Kidney (tissue), 14 donors: ENCODE results near the gene SLC1A7. TPM values are rescaled to one million over a fixed set of nuclear protein-coding genes. Genes with fewer than 3 reads are reported as not detected.

Experiments
- DNase-seq, 5 donors: peaks; one replicate each; pipeline ENCODE4 v3.0.0-alpha.2; 2013 to 2020
- FAIRE-seq: peaks from 2 replicates; lab custom pipeline; 2012; peaks lifted over from hg19 to GRCh38; lab: Jason Lieb, UNC
- H3K27ac ChIP-seq, 2 donors: one replicate each; pipeline ENCODE4 v1.7.0; 2013; ENCODE audit warnings: low read depth in 2 of 2, low read length in 2 of 2, inconsistent platforms in 1 of 2
- H3K27me3 ChIP-seq: one replicate; pipeline ENCODE4 v1.7.1; 2013; ENCODE audit warnings: low read length, inconsistent platforms; ENCODE audit not compliant: control insufficient read depth, insufficient read depth
- H3K36me3 ChIP-seq, 3 donors: one replicate each; pipeline versions ENCODE4 v1.7.0 to v1.7.1; 2013; ENCODE audit warnings: low read length in 3 of 3, control low read depth in 1 of 3, inconsistent platforms in 1 of 3; ENCODE audit not compliant: insufficient read depth in 3 of 3, control insufficient read depth in 2 of 3
- H3K4me1 ChIP-seq, 3 donors: one replicate each; pipeline versions ENCODE4 v1.7.0 to v1.7.1; 2013; ENCODE audit warnings: low read length in 3 of 3, inconsistent platforms in 1 of 3, low read depth in 1 of 3; ENCODE audit not compliant: control insufficient read depth in 2 of 3, insufficient read depth in 2 of 3
- H3K4me3 ChIP-seq, 3 donors: one replicate each; pipeline versions ENCODE4 v1.7.0 to v1.8.1; 2013; ENCODE audit warnings: low read length in 3 of 3, control low read depth in 1 of 3, inconsistent platforms in 1 of 3
- H3K9ac ChIP-seq, 3 donors: one replicate each; pipeline versions ENCODE4 v1.7.0 to v1.7.1; 2013; ENCODE audit warnings: low read length in 3 of 3, control low read depth in 1 of 3, inconsistent platforms in 1 of 3
- H3K9me3 ChIP-seq, 3 donors: one replicate each; pipeline versions ENCODE4 v1.7.0 to v1.7.1; 2013; ENCODE audit warnings: low read length in 3 of 3, control low read depth in 1 of 3, inconsistent platforms in 1 of 3; ENCODE audit not compliant: control insufficient read depth in 2 of 3, insufficient read depth in 1 of 3
- intact Hi-C: fragments of 100-400 bp; cut with DNase I; formaldehyde crosslinking; loops from one replicate; pipeline ENCODE4 v1.11.1; 2022
- polyA plus RNA-seq: library from polyadenylated mRNA; stranded (reverse); fragments of 350-450 nt; fragmentation: Illumina TruSeq; extraction: RNeasy Lipid Tissue Mini Kit (QIAGEN cat#74804); gene quantifications from one replicate; pipeline ENCODE4 v1.2.3, GENCODE V29; 2014; ENCODE audit warnings: low read depth, low replicate concordance; ENCODE audit not compliant: insufficient read depth
- total RNA-seq: library from RNA; stranded (reverse); fragmentation: NEBNext Ultra II Directional; extraction: Animal tissue kit (Norgen Biotek cat#: 25700); gene quantifications from one replicate; pipeline ENCODE4 v1.2.1, GENCODE V29; 2021
- TF ChIP-seq, protein P1 (sequence below): IDR thresholded peaks from 3 replicates; pipeline ENCODE4 v1.5.1; 2012; ENCODE audit warnings: mild to moderate bottlenecking, moderate library complexity, borderline replicate concordance; ENCODE audit not compliant: insufficient read depth; ENCODE audit errors: extremely low read depth
- donor health status: control.
- donor health status: control.
- donor health status: control.
- donor health status: control.
- donor health status: control.
- donor health status: DM: yes; HTN: yes; CAD: no.
- donor health status: Normal renal cell carcinoma (clear cell type).

SLC1A7 gene
- total and polyA plus RNA-seq, 2 donors from 2014 or later: 1.0 TPM; not detected in 1

DNA sequence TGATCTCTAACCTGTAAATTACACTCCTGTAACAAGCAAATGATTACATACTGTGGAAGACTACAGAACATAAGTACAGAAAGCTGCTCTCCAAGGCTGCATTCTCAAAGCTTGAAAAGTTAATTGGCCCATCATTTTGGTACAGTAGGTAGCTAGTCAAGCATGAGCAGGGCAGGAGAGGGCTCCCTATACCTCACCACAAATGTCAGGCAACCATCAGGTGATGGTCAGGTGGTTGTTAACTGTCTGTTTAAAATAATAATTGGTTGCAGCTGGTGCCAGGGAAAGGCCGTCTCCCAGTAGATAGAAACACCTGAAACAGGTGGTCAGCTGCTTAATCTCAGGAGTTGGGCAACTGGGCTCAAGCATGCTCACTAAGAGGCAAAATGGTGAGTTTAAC, 13.1 kb upstream of the SLC1A7 start:
- FAIRE-seq: no peak
- intact Hi-C loops: no loop called here
- H3K9ac ChIP-seq: no peak overlapping the region

DNA sequence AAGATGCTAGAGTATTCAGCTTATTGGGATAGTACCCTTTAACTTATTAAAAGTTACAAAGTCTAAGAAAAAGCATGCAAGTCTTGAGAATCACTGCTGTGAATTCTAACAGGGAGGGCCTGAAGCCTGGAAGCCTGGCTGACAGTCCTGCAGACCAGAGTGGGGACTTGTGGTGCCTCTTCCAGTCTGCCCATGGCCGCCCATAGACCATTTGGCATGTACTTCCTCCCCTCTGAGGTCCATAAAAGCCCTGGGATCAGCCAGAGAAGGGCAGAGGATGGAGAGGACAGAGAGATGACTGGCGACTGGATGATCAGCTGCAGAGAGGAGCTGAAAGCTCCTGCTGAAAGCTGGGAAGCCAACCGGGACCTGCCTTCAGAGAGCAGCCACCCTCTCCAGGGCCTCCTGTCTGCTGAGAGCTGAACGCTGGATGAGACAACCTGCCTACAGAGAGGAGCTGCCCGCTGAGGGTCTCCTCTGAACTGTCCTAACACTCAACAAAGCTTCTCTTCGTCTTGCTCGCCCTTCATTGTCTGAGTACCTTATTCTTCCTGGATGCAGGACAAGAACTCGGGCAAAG, 12.5 kb upstream of the SLC1A7 start:
- intact Hi-C loops: no loop called here
- H3K4me3 ChIP-seq: no peak overlapping the region
- H3K4me1 ChIP-seq: peaks cover 0 to 2% (median 0%) of the 10 kb centered on the region in 3 donors
- FAIRE-seq (no peak), DNase-seq (no peak)
- no peaks in the 10 kb centered on the region for H3K36me3 ChIP-seq
- H3K9ac ChIP-seq: no peak overlapping the region
- TF ChIP-seq, protein P1, sequence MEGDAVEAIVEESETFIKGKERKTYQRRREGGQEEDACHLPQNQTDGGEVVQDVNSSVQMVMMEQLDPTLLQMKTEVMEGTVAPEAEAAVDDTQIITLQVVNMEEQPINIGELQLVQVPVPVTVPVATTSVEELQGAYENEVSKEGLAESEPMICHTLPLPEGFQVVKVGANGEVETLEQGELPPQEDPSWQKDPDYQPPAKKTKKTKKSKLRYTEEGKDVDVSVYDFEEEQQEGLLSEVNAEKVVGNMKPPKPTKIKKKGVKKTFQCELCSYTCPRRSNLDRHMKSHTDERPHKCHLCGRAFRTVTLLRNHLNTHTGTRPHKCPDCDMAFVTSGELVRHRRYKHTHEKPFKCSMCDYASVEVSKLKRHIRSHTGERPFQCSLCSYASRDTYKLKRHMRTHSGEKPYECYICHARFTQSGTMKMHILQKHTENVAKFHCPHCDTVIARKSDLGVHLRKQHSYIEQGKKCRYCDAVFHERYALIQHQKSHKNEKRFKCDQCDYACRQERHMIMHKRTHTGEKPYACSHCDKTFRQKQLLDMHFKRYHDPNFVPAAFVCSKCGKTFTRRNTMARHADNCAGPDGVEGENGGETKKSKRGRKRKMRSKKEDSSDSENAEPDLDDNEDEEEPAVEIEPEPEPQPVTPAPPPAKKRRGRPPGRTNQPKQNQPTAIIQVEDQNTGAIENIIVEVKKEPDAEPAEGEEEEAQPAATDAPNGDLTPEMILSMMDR: no peak
- H3K27me3 ChIP-seq: no peaks in the 10 kb centered on the region
- H3K9me3 ChIP-seq: no peaks in the 10 kb centered on the region
- no peak overlapping the region for H3K27ac ChIP-seq

More for the DNA sequence above, 13.1 kb upstream of the SLC1A7 start:
- H3K27ac ChIP-seq: no peak overlapping the region
- no peaks in the 10 kb centered on the region for H3K27me3 ChIP-seq
- H3K36me3 ChIP-seq: no peaks in the 10 kb centered on the region
- H3K4me1 ChIP-seq: peaks cover 0 to 2% (median 0%) of the 10 kb centered on the region in 3 donors
- peak in 2 of 5 donors; percentile 30 to 35 for DNase-seq
- TF ChIP-seq, protein P1: no peak
- H3K9me3 ChIP-seq: no peaks in the 10 kb centered on the region
- no peak overlapping the region for H3K4me3 ChIP-seq

DNA sequence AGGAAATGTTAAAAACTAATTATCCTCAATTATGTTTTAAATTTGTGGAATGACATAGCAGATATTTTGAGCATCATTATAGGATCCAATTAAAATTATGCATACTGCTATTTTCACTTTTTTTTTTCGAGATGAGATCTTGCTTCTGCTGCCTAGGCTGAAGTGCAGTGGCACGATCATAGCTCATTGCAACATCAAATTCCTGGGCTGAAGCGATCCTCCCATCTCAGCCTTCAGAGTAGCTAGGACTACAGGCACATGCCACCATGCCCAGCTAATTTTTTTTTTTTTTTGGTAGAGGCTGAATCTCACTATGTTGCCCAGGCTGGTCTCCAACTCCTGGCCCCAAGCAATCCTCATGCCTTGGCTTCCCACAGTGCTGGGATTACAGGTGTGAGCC, 11.3 kb upstream of the SLC1A7 start:
- Histone ChIP-seq H3K9ac (no peak overlapping the region), H3K27me3 (no peaks in the 10 kb centered on the region), H3K4me3 (no peak overlapping the region), H3K36me3 (no peaks in the 10 kb centered on the region), H3K27ac (no peak overlapping the region), H3K9me3 (no peaks in the 10 kb centered on the region), H3K4me1 (peaks cover 0 to 2% (median 0%) of the 10 kb centered on the region in 3 donors)
- intact Hi-C loops: no loop called here
- FAIRE-seq (no peak), DNase-seq (no peak)
- TF ChIP-seq, protein P1: no peak
